22Rv1 (cell line): Measurements from ENCODE around the gene HOXA4.
A peak's percentile ranks its signal among the peaks of the same experiment; 100 is the strongest.

Experiments used
- H3K27ac ChIP-seq: fragments of 450-650 bp; 2 replicates; pipeline ENCODE4 v1.5.1; 2017
- ZFX ChIP-seq: fragments of 450-650 bp; IDR thresholded peaks from 2 replicates; pipeline ENCODE4 v1.6.1; 2017; ENCODE audit warnings: antibody characterized with exemption, borderline replicate concordance
- TF ChIP-seq, protein P1 (sequence below): fragments of 450-650 bp; IDR thresholded peaks from 2 replicates; pipeline ENCODE4 v1.5.1; 2017; ENCODE audit warnings: mild to moderate bottlenecking

HOXA4 gene

DNA sequence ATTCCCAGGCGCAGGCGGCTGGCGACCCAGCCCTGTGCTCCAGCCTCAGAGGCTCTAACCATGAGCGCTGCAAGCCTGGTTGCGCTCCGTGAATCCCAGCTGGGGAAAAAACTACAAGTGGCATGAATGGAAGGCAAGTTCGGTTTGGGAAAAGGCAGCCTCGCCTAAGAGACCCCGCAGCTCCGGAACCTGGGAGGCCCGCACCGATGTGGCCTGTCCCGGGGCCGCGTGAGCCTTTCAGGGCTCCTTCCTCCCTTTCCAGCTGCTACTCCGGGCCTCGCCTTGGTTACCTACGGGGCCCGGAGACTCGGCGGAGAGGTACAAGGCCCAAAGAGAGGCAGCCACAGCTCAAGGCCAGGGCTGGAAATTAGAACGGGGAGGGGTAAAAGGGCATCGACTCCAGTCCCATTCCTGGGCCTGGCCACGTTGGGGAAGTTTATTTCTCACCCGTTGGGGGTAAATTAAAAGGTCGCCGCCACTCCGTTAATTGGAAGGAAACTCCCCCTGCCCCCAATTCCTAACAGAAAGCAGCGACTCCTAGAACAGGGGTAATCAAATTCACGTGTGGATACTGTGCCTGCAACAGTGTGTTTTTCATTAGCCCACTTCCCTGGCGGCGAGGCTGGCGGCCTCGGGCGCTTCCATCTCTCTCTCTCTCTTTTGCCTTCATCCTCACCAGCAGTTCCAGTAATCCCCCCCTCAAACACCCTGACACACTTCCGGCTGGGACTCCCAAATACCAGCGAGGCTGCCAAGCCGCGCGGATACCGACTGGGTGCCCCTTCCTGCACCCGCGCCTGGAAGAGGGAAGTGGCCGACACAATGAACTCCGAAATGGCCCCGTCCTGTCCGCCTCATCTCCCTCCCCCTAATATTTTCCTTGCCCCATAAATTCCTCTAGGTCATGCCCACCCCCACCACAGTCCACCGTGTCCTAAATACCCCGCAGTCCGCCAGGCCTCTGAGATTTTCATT lies 36.3 kb upstream of the HOXA4 start:
- TF ChIP-seq, protein P1, sequence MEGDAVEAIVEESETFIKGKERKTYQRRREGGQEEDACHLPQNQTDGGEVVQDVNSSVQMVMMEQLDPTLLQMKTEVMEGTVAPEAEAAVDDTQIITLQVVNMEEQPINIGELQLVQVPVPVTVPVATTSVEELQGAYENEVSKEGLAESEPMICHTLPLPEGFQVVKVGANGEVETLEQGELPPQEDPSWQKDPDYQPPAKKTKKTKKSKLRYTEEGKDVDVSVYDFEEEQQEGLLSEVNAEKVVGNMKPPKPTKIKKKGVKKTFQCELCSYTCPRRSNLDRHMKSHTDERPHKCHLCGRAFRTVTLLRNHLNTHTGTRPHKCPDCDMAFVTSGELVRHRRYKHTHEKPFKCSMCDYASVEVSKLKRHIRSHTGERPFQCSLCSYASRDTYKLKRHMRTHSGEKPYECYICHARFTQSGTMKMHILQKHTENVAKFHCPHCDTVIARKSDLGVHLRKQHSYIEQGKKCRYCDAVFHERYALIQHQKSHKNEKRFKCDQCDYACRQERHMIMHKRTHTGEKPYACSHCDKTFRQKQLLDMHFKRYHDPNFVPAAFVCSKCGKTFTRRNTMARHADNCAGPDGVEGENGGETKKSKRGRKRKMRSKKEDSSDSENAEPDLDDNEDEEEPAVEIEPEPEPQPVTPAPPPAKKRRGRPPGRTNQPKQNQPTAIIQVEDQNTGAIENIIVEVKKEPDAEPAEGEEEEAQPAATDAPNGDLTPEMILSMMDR, result no peak
- TF ChIP-seq ZFX, result no peak
- no peak overlapping the region for H3K27ac ChIP-seq

DNA sequence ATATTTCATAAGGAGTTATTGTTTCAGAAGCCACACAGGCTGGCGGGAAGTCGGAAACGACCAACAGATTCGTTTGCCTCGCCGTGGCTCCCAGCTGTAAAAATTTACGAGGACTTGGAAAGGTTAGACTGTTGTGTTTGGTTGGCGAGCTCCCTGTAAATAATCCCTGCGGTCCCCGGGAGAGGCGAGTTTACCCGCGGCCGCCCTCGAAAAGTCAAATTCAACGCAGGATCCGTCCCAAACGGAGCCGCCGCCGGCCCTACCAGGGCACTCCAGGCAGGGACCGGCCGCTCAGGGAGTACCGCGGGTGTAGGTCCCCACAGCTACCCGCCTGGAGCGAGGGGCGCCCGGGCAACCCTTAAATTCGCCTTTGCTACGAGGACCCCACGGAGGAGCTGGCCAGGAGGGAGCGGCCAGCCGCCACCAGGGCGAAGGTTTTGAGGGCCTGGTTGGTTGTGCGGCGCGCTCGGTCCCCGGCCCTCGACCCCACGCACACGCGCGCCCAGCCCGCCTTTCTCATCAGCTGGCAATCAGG lies 35.5 kb upstream of the HOXA4 start:
- TF ChIP-seq ZFX, result no peak
- TF ChIP-seq, protein P1, result no peak

DNA sequence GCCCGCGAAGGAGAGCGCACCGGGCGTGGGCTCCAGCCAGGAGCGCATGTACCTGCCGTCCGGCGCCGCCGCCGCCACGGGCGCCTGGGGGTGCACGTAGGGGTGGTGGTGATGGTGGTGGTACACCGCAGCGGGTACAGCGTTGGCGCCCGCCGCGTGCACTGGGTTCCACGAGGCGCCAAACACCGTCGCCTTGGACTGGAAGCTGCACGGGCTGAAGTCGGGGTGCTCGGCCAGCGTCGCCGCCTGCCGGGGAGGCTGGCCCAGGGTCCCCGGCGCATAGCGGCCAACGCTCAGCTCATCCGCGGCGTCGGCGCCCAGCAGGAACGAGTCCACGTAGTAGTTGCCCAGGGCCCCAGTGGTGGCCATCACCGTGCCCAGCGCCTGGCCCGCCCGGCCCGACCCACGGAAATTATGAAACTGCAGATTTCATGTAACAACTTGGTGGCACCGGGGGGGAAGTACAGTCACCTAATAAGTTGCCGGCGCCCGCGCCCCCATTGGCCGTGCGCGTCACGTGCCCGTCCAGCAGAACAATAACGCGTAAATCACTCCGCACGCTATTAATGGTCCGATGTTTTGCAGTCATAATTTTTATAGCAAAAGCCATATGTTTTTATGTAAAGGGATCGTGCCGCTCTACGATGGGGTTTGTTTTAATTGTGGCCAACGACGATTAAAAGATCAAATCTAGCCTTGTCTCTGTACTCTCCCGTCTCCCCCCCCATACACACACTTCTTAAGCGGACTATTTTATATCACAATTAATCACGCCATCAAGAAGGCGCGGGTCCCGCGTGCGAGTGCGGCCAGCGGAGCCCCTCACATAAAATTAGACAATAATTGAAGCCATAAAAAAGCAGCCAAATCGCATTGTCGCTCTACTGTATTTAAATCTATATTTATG lies 34.8 kb upstream of the HOXA4 start, which contains the start of gene HOXA9:
Gene HOXA9 (minus strand): TSS at position 449 of the 907 bp plus-strand sequence. CDS start 80 bp downstream, at position 369.
- peak within 1 kb of the TSS; percentile 24; the same call in 1 of the 2 replicates for H3K27ac ChIP-seq
- no peak for TF ChIP-seq ZFX
- TF ChIP-seq, protein P1, result no peak

More for the DNA sequence above, 35.5 kb upstream of the HOXA4 start:
- H3K27ac ChIP-seq, result peak overlapping the region; percentile 24; the same call in 1 of the 2 replicates

DNA sequence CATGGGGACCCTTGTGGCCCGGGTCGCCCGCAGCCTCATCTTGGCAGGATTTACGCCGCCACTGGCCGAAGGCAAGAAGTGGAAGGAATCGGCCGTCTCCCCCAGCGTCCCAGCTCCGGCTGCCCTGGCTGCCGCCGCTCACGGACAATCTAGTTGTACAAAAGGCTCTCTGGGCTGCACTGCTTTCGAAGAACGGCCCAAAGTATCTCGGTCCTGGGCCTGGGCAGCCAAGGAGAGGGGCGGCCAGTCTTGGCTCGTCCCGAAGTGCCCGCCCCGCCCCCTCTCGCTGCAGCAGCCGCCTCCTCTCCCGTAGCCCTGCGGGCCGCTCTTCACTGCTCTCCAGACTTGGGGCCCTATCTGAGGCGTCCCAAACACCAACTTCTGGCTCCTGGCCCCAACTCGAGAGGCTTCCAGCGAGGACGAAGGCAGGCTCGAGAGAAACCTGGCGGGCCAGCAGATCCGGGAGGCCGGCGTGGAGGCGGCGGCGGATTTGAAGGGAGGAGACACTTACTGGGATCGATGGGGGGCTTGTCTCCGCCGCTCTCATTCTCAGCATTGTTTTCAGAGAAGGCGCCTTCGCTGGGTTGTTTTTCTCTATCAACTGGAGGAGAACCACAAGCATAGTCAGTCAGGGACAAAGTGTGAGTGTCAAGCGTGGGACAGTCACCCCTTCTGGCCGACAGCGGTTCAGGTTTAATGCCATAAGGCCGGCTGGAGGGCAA lies 34.0 kb upstream of the HOXA4 start:
- no peak overlapping the region for H3K27ac ChIP-seq
- no peak for TF ChIP-seq ZFX
- TF ChIP-seq, protein P1, result peak; percentile 17

DNA sequence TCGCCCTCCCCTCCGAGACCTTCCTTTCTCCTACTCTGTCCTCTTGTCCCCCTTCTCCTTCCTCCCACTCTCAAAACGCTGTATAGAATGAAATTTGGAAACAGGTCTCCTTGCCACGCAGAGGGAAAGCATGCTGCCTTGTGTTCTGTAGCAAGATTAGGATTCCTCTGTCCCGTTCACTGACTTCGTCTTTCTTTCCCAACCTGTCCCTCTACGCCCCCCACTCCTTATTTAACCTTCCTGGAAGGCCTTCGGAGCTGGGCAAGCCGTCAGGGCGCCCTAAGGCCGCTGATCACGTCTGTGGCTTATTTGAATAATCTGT lies 33.4 kb upstream of the HOXA4 start:
- H3K27ac ChIP-seq, result no peak overlapping the region
- TF ChIP-seq, protein P1, result no peak
- TF ChIP-seq ZFX, result no peak

DNA sequence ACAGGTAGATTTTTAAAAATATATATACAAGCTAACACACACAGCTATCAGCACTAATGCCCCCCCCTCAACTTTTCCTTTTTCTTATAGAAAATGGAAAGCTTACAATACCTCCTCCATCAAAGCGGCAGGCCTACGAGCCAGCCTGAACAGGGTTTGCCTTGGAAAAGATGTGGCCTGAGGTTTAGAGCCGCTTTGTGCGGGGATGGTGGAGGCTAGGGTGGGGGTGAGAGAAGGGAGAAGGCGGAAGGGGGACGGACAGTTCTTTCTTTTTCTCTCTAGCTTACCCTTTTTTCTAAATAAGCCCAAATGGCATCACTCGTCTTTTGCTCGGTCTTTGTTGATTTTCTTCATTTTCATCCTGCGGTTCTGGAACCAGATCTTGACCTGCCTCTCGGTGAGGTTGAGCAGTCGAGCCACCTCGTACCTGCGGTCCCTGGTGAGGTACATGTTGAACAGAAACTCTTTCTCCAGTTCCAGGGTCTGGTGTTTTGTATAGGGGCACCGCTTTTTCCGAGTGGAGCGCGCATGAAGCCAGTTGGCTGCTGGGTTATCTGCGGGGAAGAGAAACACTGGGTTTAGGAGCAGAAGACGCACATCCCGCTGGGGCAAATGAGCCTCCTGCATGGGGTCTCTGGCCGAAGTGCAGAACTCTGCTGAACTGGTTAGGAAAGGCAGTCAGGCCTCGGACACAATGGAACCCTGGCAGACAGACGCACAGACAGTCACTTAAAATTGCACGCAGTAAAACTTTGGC lies 32.9 kb upstream of the HOXA4 start:
- TF ChIP-seq, protein P1, result no peak
- no peak for TF ChIP-seq ZFX
- no peak overlapping the region for H3K27ac ChIP-seq
